ENCODE measurements around the gene GRIK1. TPM values are rescaled to one million over a fixed set of nuclear protein-coding genes. Genes with fewer than 3 reads are reported as not detected.

The GRIK1 gene
- total RNA-seq, 1 experiment from 2014 or later, result 0.09 TPM

GRCh38 chr21:29538115-29538514 is 401.7 kb downstream of the GRIK1 start:
- Mint-ChIP-seq H3K9me3 (peaks cover 13% of the 10 kb centered on the region), H3K27me3 (ENCODE audit: low read depth) (no peaks in the 10 kb centered on the region), H3K4me3 (no peak overlapping the region), H3K4me1 (no peaks in the 10 kb centered on the region), H3K36me3 (no peaks in the 10 kb centered on the region), H3K27ac (no peak overlapping the region)
- TF ChIP-seq CREB1 (CRISPR knock-in tag; IDR thresholded peaks at IDR 0.05) (no peak), NR2C2 (CRISPR knock-in tag; IDR thresholded peaks at IDR 0.05) (no peak), ZNF121 (CRISPR knock-in tag; IDR thresholded peaks at IDR 0.05) (no peak), FOXJ3 (CRISPR knock-in tag; IDR thresholded peaks at IDR 0.05; ENCODE audit: borderline replicate concordance) (no peak), ZNF671 (CRISPR knock-in tag; IDR thresholded peaks at IDR 0.05) (no peak), TP53 (CRISPR knock-in tag; IDR thresholded peaks at IDR 0.05) (no peak), MAX (CRISPR knock-in tag; IDR thresholded peaks at IDR 0.05) (no peak), SMAD4 (CRISPR knock-in tag; IDR thresholded peaks at IDR 0.05) (no peak), ELF4 (CRISPR knock-in tag; IDR thresholded peaks at IDR 0.05; ENCODE audit: low read depth) (no peak), MXD4 (CRISPR knock-in tag; IDR thresholded peaks at IDR 0.05; ENCODE audit: borderline replicate concordance) (no peak), AR (CRISPR knock-in tag; IDR thresholded peaks at IDR 0.05) (no peak), EMX1 (CRISPR knock-in tag; IDR thresholded peaks at IDR 0.05) (no peak), ETV6 (CRISPR knock-in tag; IDR thresholded peaks at IDR 0.05) (no peak), USF1 (CRISPR knock-in tag; IDR thresholded peaks at IDR 0.05) (no peak), ATF6 (CRISPR knock-in tag; IDR thresholded peaks at IDR 0.05) (no peak), ZNF263 (CRISPR knock-in tag; IDR thresholded peaks at IDR 0.05; ENCODE audit: low read depth) (no peak)
- TF ChIP-seq, protein P1, sequence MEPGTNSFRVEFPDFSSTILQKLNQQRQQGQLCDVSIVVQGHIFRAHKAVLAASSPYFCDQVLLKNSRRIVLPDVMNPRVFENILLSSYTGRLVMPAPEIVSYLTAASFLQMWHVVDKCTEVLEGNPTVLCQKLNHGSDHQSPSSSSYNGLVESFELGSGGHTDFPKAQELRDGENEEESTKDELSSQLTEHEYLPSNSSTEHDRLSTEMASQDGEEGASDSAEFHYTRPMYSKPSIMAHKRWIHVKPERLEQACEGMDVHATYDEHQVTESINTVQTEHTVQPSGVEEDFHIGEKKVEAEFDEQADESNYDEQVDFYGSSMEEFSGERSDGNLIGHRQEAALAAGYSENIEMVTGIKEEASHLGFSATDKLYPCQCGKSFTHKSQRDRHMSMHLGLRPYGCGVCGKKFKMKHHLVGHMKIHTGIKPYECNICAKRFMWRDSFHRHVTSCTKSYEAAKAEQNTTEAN (CRISPR knock-in tag; IDR thresholded peaks at IDR 0.05), result no peak
- TF ChIP-seq, protein P2, sequence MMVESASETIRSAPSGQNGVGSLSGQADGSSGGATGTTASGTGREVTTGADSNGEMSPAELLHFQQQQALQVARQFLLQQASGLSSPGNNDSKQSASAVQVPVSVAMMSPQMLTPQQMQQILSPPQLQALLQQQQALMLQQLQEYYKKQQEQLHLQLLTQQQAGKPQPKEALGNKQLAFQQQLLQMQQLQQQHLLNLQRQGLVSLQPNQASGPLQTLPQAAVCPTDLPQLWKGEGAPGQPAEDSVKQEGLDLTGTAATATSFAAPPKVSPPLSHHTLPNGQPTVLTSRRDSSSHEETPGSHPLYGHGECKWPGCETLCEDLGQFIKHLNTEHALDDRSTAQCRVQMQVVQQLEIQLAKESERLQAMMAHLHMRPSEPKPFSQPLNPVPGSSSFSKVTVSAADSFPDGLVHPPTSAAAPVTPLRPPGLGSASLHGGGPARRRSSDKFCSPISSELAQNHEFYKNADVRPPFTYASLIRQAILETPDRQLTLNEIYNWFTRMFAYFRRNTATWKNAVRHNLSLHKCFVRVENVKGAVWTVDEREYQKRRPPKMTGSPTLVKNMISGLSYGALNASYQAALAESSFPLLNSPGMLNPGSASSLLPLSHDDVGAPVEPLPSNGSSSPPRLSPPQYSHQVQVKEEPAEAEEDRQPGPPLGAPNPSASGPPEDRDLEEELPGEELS (CRISPR knock-in tag; IDR thresholded peaks at IDR 0.05), result no peak
- DNase-seq (ENCODE audit: low spot score), result no peak
- no peak for ATAC-seq
- ChIA-PET POLR2A (no interaction called here), CTCF (no interaction called here)

DNA sequence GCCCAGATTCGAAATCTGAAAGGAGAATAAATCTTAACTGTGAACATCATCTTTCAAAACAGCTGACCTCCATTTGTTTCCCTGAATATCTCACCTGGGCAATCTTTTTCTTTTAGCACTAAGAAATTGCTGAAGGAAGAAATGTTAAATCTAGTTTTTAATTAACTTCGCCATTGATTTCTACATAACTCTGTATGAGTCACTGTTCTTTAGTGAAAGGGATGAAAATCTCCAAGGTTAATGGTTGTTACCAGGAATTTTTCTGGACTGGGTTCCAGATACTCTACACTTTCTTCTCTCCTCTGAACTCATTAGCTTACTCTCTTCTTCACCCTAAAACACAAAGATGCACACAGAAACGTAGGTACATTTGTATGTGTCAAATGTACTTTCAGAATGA is 405.3 kb downstream of the GRIK1 start:
- no peak overlapping the region for H3K27ac Mint-ChIP-seq

More for the DNA sequence above, 405.3 kb downstream of the GRIK1 start:
- no peaks in the 10 kb centered on the region for H3K27me3 Mint-ChIP-seq (ENCODE audit: low read depth)
- no peak for ATAC-seq
- no peaks in the 10 kb centered on the region for H3K4me1 Mint-ChIP-seq
- ChIA-PET POLR2A (interaction anchor here (1.3 kb wide), 1 partner anchor 11 kb away, joined by 4 read pairs; no protein-coding TSS in a partner anchor), CTCF (no interaction called here)
- H3K36me3 Mint-ChIP-seq, result no peaks in the 10 kb centered on the region
- TF ChIP-seq ZNF121 (CRISPR knock-in tag; IDR thresholded peaks at IDR 0.05) (no peak), FOXK1 (CRISPR knock-in tag; IDR thresholded peaks at IDR 0.05) (no peak), E2F4 (CRISPR knock-in tag; IDR thresholded peaks at IDR 0.05; ENCODE audit: borderline replicate concordance, low read depth) (no peak), EMX1 (CRISPR knock-in tag; IDR thresholded peaks at IDR 0.05) (no peak), ZNF416 (CRISPR knock-in tag; IDR thresholded peaks at IDR 0.05) (no peak)
- no peak for DNase-seq (ENCODE audit: low spot score)
- H3K4me3 Mint-ChIP-seq, result no peak overlapping the region
- H3K9me3 Mint-ChIP-seq, result peaks cover 13% of the 10 kb centered on the region
